ENCODE data around the gene SLC44A3. TPM values are rescaled to one million over a fixed set of nuclear protein-coding genes. Genes with fewer than 3 reads are reported as not detected.
"Not testable (repeated sequence)": the region's sequence is repeated elsewhere in the genome, so short reads cannot be mapped to it uniquely, and the experiment has no call there.

Gene SLC44A3
- total RNA-seq, 1 donor from 2014 or later = 0.22 TPM

GRCh38 chr1:94928293-94928939 lies 108.3 kb downstream of the SLC44A3 start:
- intact Hi-C loops (cut with micrococcal nuclease) = loop anchor here (5.0 kb wide), 2 partner anchors 46 to 691 kb away; partner anchors contain the start of gene ARHGAP29

GRCh38 chr1:94929351-94930217 lies 109.4 kb downstream of the SLC44A3 start:
- intact Hi-C loops (cut with micrococcal nuclease) = loop anchor here (5.0 kb wide), 2 partner anchors 47 to 692 kb away; partner anchors contain the start of gene ARHGAP29

GRCh38 chr1:94931254-94931841 lies 111.2 kb downstream of the SLC44A3 start:
- intact Hi-C loops (cut with micrococcal nuclease) = no loop called here

- intact Hi-C loops (cut with micrococcal nuclease) = no loop called here
Measured at GRCh38 chr1:94934551-94934950, 114.4 kb downstream of the SLC44A3 start.

- intact Hi-C loops (cut with micrococcal nuclease) = no loop called here
Measured at GRCh38 chr1:94935034-94935433, 114.9 kb downstream of the SLC44A3 start.

GRCh38 chr1:94935476-94935875 lies 115.3 kb downstream of the SLC44A3 start:
- intact Hi-C loops (cut with micrococcal nuclease) = no loop called here

- intact Hi-C loops (cut with micrococcal nuclease) = no loop called here
Measured at GRCh38 chr1:94936861-94937620, 116.9 kb downstream of the SLC44A3 start.

- intact Hi-C loops (cut with micrococcal nuclease) = no loop called here
Measured at GRCh38 chr1:94937820-94938219, 117.7 kb downstream of the SLC44A3 start.

- intact Hi-C loops (cut with micrococcal nuclease) = no loop called here
Measured at GRCh38 chr1:94940738-94941137, 120.6 kb downstream of the SLC44A3 start.

GRCh38 chr1:94941480-94941879 lies 121.3 kb downstream of the SLC44A3 start:
- intact Hi-C loops (cut with micrococcal nuclease) = not testable (repeated sequence)

- intact Hi-C loops (cut with micrococcal nuclease) = no loop called here
Measured at GRCh38 chr1:94942171-94943128, 122.3 kb downstream of the SLC44A3 start.

Other genes with a start within 250 kb of the SLC44A3 start
- 2.8 and 3.1 TPM in 2 replicates for gene CNN3, start 106.8 kb downstream of the SLC44A3 start, total RNA-seq

All from T-helper 1 cell treated with Interleukin-12 subunit alpha and Interleukin-12 subunit beta and Interleukin-4 antibody, amounts not matched to agents 30 ng/mL and 1 ng/mL, for 36 hours (primary cell).